Osteoblast (primary cell): ENCODE data around the gene CAMK2G. TPM values are rescaled to one million over a fixed set of nuclear protein-coding genes. Genes with fewer than 3 reads are reported as not detected.

Source experiments
- DNase-seq: peaks from one replicate; pipeline ENCODE4 v3.0.0; 2011; ENCODE audit warnings: low spot score, mixed read lengths; ENCODE audit not compliant: insufficient read length; ENCODE audit errors: missing footprints
- H2AFZ ChIP-seq: 2 replicates; pipeline ENCODE4 v1.6.0; 2011; ENCODE audit warnings: mild to moderate bottlenecking, low read length
- H3K27ac ChIP-seq: 2 replicates; pipeline ENCODE4 v1.5.1; 2011; ENCODE audit warnings: mild to moderate bottlenecking, low read depth, low read length, moderate library complexity
- H3K27me3 ChIP-seq: 2 replicates; pipeline ENCODE4 v1.6.0; 2012; ENCODE audit warnings: mild to moderate bottlenecking, control low read depth, inconsistent platforms, low read length, moderate library complexity; ENCODE audit not compliant: insufficient read depth
- H3K36me3 ChIP-seq: 2 replicates; pipeline ENCODE4 v1.5.1; 2011; ENCODE audit warnings: mild to moderate bottlenecking, low read length, control low read depth, moderate library complexity; ENCODE audit not compliant: insufficient read depth
- H3K4me1 ChIP-seq: 2 replicates; pipeline ENCODE4 v1.5.1; 2011; ENCODE audit warnings: mild to moderate bottlenecking, low read length, control low read depth, moderate library complexity; ENCODE audit not compliant: insufficient read depth
- H3K4me2 ChIP-seq: 2 replicates; pipeline ENCODE4 v1.6.0; 2011; ENCODE audit warnings: mild to moderate bottlenecking, low read length; ENCODE audit not compliant: insufficient read depth
- H3K4me3 ChIP-seq: fragments of 200-600 bp; sonication (generic); 3 replicates; pipeline ENCODE4 v1.5.1; 2012; ENCODE audit warnings: mild to moderate bottlenecking, low read length, inconsistent platforms; ENCODE audit not compliant: insufficient read depth
- H3K79me2 ChIP-seq: 2 replicates; pipeline ENCODE4 v1.6.0; 2012; ENCODE audit warnings: mild to moderate bottlenecking, low read length, control low read depth, inconsistent platforms; ENCODE audit not compliant: insufficient read depth
- H3K9me3 ChIP-seq: 2 replicates; pipeline ENCODE4 v1.5.1; 2011; ENCODE audit warnings: low read depth, low read length, control low read depth
- H4K20me1 ChIP-seq: 2 replicates; pipeline ENCODE4 v1.6.0; 2012; ENCODE audit warnings: mild to moderate bottlenecking, low read length, control low read depth; ENCODE audit not compliant: insufficient read depth
- CTCF ChIP-seq: IDR thresholded peaks from 2 replicates; pipeline ENCODE4 v1.5.1; 2011; ENCODE audit warnings: mild to moderate bottlenecking, low read depth, low read length, moderate library complexity; ENCODE audit errors: extremely low read depth
- total RNA-seq: library from RNA; depleted of rRNA; stranded (reverse); fragments of >200 nt; gene quantifications from 2 replicates; pipeline ENCODE4 v1.2.3, GENCODE V29; 2012

Gene CAMK2G
- total RNA-seq, 1 donor: 22.4 TPM

GRCh38 chr10:73850211-73850610, 24.1 kb downstream of the CAMK2G start:
- H3K79me2 ChIP-seq: no peaks in the 10 kb centered on the region
- no peak overlapping the region for H2AFZ ChIP-seq
- H3K9me3 ChIP-seq: no peaks in the 10 kb centered on the region
- peaks cover 14% of the 10 kb centered on the region for H4K20me1 ChIP-seq
- no peaks in the 10 kb centered on the region for H3K27me3 ChIP-seq
- H3K36me3 ChIP-seq: peaks cover 43% of the 10 kb centered on the region
- no peak overlapping the region for H3K4me2 ChIP-seq
- no peak overlapping the region for H3K4me3 ChIP-seq
- peaks cover 5% of the 10 kb centered on the region for H3K4me1 ChIP-seq
- H3K27ac ChIP-seq: no peak overlapping the region
- TF ChIP-seq CTCF: no peak
- no peak for DNase-seq

- peak; percentile 98 for DNase-seq
- peaks cover 43% of the 10 kb centered on the region for H3K36me3 ChIP-seq
- H3K27ac ChIP-seq: no peak overlapping the region
- TF ChIP-seq CTCF: peak; percentile 99
- peaks cover 10% of the 10 kb centered on the region for H4K20me1 ChIP-seq
- peaks cover 5% of the 10 kb centered on the region for H3K4me1 ChIP-seq
- H3K27me3 ChIP-seq: no peaks in the 10 kb centered on the region
- no peaks in the 10 kb centered on the region for H3K79me2 ChIP-seq
- H3K9me3 ChIP-seq: no peaks in the 10 kb centered on the region
- H3K4me3 ChIP-seq: no peak overlapping the region
- H3K4me2 ChIP-seq: no peak overlapping the region
- no peak overlapping the region for H2AFZ ChIP-seq
These were observed 25.4 kb downstream of the CAMK2G start for GRCh38 chr10:73848821-73849489.

- Histone ChIP-seq H3K4me1 (peaks cover 5% of the 10 kb centered on the region), H3K4me2 (no peak overlapping the region), H3K27me3 (no peaks in the 10 kb centered on the region), H3K27ac (no peak overlapping the region), H3K36me3 (peaks cover 41% of the 10 kb centered on the region), H4K20me1 (peaks cover 1% of the 10 kb centered on the region), H3K9me3 (no peaks in the 10 kb centered on the region), H3K79me2 (no peaks in the 10 kb centered on the region), H2AFZ (no peak overlapping the region), H3K4me3 (no peak overlapping the region)
- peak; percentile 48 for DNase-seq
- TF ChIP-seq CTCF: no peak
These were observed 27.3 kb downstream of the CAMK2G start for GRCh38 chr10:73847031-73847430.

GRCh38 chr10:73843261-73843660, 31.1 kb downstream of the CAMK2G start:
- H2AFZ ChIP-seq: no peak overlapping the region
- H3K36me3 ChIP-seq: peaks cover 43% of the 10 kb centered on the region
- H3K4me2 ChIP-seq: no peak overlapping the region
- peaks cover 3% of the 10 kb centered on the region for H4K20me1 ChIP-seq
- H3K27ac ChIP-seq: no peak overlapping the region
- H3K79me2 ChIP-seq: no peaks in the 10 kb centered on the region
- no peaks in the 10 kb centered on the region for H3K4me1 ChIP-seq
- no peaks in the 10 kb centered on the region for H3K9me3 ChIP-seq
- H3K4me3 ChIP-seq: no peak overlapping the region
- DNase-seq: peak; percentile 62
- H3K27me3 ChIP-seq: no peaks in the 10 kb centered on the region
- TF ChIP-seq CTCF: no peak
